SK-N-MC (cell line): ENCODE results near the gene AMMECR1.

Experiments
- EZH2 ChIP-seq: fragments of 200-600 bp; sonication (generic); IDR thresholded peaks from one replicate; pipeline ENCODE4 v1.6.1; 2017; ENCODE audit warnings: antibody characterized with exemption
- FOXP2 ChIP-seq: optimal IDR thresholded peaks from 2 replicates; pipeline ENCODE3; 2011; ENCODE audit warnings: mild to moderate bottlenecking, moderate library complexity; ENCODE audit not compliant: insufficient read depth; ENCODE audit errors: extremely low read length, control extremely low read depth
- POLR2AphosphoS5 ChIP-seq: IDR thresholded peaks from 2 replicates; pipeline ENCODE4 v1.6.1; 2012; ENCODE audit warnings: mild to moderate bottlenecking, low read depth, low read length, borderline replicate concordance

DNA sequence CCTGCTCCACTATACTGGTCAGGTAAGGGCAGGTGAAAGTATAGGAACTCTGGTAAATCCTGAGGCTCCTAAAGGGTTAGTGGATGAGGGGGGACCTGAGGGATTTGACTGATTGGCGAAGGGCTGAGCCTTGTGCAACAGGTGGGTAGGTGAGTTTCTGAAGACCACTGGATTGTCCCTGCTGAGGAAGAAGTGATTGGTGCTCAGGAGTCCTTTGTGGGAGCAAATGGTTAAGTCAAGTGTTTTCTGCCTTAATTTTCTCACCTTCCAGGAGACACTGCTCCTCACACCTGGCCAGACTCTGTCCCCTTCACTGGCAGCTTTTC, 156.6 kb downstream of the AMMECR1 start:
- TF ChIP-seq EZH2, result no peak
- no peak for TF ChIP-seq POLR2AphosphoS5
- TF ChIP-seq FOXP2, result no peak
